Measurements from ENCODE around the gene ENTPD2. TPM values are rescaled to one million over a fixed set of nuclear protein-coding genes. Genes with fewer than 3 reads are reported as not detected.

ENTPD2 gene
- 10 to 100 TPM in 6 of 10 donors, 1 to 10 TPM in 4; 7.5 to 16.5 (median 12.1) TPM for polyA plus RNA-seq (ENCODE audit: insufficient read length in 10 of 10)
- long read RNA-seq, donor 1, partial matches to known transcripts = 0 of 6 reads
- long read RNA-seq, donor 1, other reads (novel, unspliced or antisense) = 0 of 6 reads
- long read RNA-seq, donor 2, partial matches to known transcripts = 0 of 3 reads
- long read RNA-seq, donor 2, other reads (novel, unspliced or antisense) = 0 of 3 reads
- long read RNA-seq, donor 3 = 0 reads
- long read RNA-seq, donor 4, partial matches to known transcripts = 0 of 1 reads
- long read RNA-seq, donor 4, other reads (novel, unspliced or antisense) = 0 of 1 reads
- long read RNA-seq, donor 5, transcript ENTPD2-202 (9 exons, 2,095 nt) = major isoform, 6 of 6 reads
- long read RNA-seq, donor 5, partial matches to known transcripts = 0 of 6 reads
- long read RNA-seq, donor 5, other reads (novel, unspliced or antisense) = 0 of 6 reads
- long read RNA-seq, donor 6, transcript ENTPD2-202 (9 exons, 2,095 nt) = major isoform, 6 of 6 reads
- long read RNA-seq, donor 6, partial matches to known transcripts = 0 of 6 reads
- long read RNA-seq, donor 6, other reads (novel, unspliced or antisense) = 0 of 6 reads
- long read RNA-seq, donor 7, partial matches to known transcripts = 0 of 5 reads
- long read RNA-seq, donor 7, other reads (novel, unspliced or antisense) = 0 of 5 reads
- long read RNA-seq, donor 8, partial matches to known transcripts = 0 of 2 reads
- long read RNA-seq, donor 8, other reads (novel, unspliced or antisense) = 0 of 2 reads
- long read RNA-seq, donor 9, partial matches to known transcripts = 0 of 1 reads
- long read RNA-seq, donor 9, other reads (novel, unspliced or antisense) = 0 of 1 reads

GRCh38 chr9:137053944-137054931 lies at the start of gene ENTPD2:
ENTPD2 (minus strand) TSS chr9:137054061; CDS start chr9:137053997, 64 bp downstream.
- DNase-seq = peak in 1 of 3 donors; percentile 50

GRCh38 chr9:137103206-137103999 lies 49.5 kb upstream of the ENTPD2 start:
- no peak for DNase-seq

- DNase-seq = no peak
These were observed 45.4 kb upstream of the ENTPD2 start for GRCh38 chr9:137099231-137099630.

GRCh38 chr9:137097761-137098462 lies 44.1 kb upstream of the ENTPD2 start:
- DNase-seq = no peak

- no peak for DNase-seq
These were observed 43.1 kb upstream of the ENTPD2 start for GRCh38 chr9:137096785-137097546.

GRCh38 chr9:137095664-137096517 lies 42.0 kb upstream of the ENTPD2 start:
- no peak for DNase-seq

GRCh38 chr9:137089232-137089947 lies 35.5 kb upstream of the ENTPD2 start:
- no peak for DNase-seq

GRCh38 chr9:137088121-137088520 lies 34.3 kb upstream of the ENTPD2 start:
- no peak for DNase-seq

- DNase-seq = no peak
These were observed 33.6 kb upstream of the ENTPD2 start for GRCh38 chr9:137087409-137087925.

GRCh38 chr9:137086531-137087408 lies 32.9 kb upstream of the ENTPD2 start, which contains the start of gene MAN1B1:
MAN1B1 (plus strand) TSS chr9:137086985; CDS start chr9:137087000, 15 bp downstream.
- peak; percentile 99 for DNase-seq

GRCh38 chr9:137085920-137086530 lies 32.2 kb upstream of the ENTPD2 start:
- DNase-seq = peak in 1 of 3 donors; percentile 71

GRCh38 chr9:137084526-137084925 lies 30.7 kb upstream of the ENTPD2 start:
- no peak for DNase-seq

GRCh38 chr9:137083394-137084004 lies 29.6 kb upstream of the ENTPD2 start:
- DNase-seq = peak in 2 of 3 donors; percentile 39 to 88

- no peak for DNase-seq
These were observed 29.0 kb upstream of the ENTPD2 start for GRCh38 chr9:137082925-137083290.

Data from muscle of back (tissue), 13 donors.